GM23338 (cell line): Measurements from ENCODE around the gene FLT1. TPM values are rescaled to one million over a fixed set of nuclear protein-coding genes. Genes with fewer than 3 reads are reported as not detected.
A peak's percentile ranks its signal among the peaks of the same experiment; 100 is the strongest.

ENCODE experiments used
- ATAC-seq: fragments of 200-7000 bp; cut with Tn5 transposase; 3 replicates; pipeline ENCODE4 v1.9.1; 2020
- DNase-seq: peaks from one replicate; pipeline ENCODE4 v3.0.0-alpha.2; 2015; ENCODE audit warnings: low spot score
- H2AFZ ChIP-seq: fragments of 200-600 bp; sonication (generic); 2 replicates; pipeline ENCODE4 v1.8.0; 2016; ENCODE audit warnings: antibody characterized with exemption, mild to moderate bottlenecking, moderate library complexity
- H3F3A ChIP-seq: fragments of 200-600 bp; sonication (generic); replicated peaks from 2 replicates; pipeline ENCODE4 v1.8.0; 2017; ENCODE audit warnings: antibody characterized with exemption, mixed run types, low read depth
- H3K27ac ChIP-seq: fragments of 200-600 bp; sonication (generic); 2 replicates; pipeline ENCODE4 v1.6.1; 2016; ENCODE audit warnings: low read depth
- H3K27me3 ChIP-seq: fragments of 200-600 bp; sonication (generic); 2 replicates; pipeline ENCODE4 v1.8.0; 2016; ENCODE audit warnings: mild to moderate bottlenecking, mixed run types, moderate library complexity; ENCODE audit not compliant: insufficient read depth
- H3K36me3 ChIP-seq: fragments of 200-600 bp; sonication (generic); 2 replicates; pipeline ENCODE4 v1.8.0; 2016; ENCODE audit warnings: mild to moderate bottlenecking; ENCODE audit not compliant: insufficient read depth
- H3K4me1 ChIP-seq: fragments of 200-600 bp; sonication (generic); 2 replicates; pipeline ENCODE4 v1.8.0; 2016; ENCODE audit warnings: mild to moderate bottlenecking, moderate library complexity; ENCODE audit not compliant: insufficient read depth
- H3K4me2 ChIP-seq: fragments of 200-600 bp; sonication (generic); 2 replicates; pipeline ENCODE4 v1.7.1; 2017; ENCODE audit warnings: mixed run types
- H3K4me3 ChIP-seq: fragments of 200-600 bp; sonication (generic); 2 replicates; pipeline ENCODE4 v1.6.1; 2016; ENCODE audit warnings: mixed run types
- H3K79me2 ChIP-seq: fragments of 200-600 bp; sonication (generic); replicated peaks from 2 replicates; pipeline ENCODE4 v1.8.0; 2017; ENCODE audit warnings: mild to moderate bottlenecking; ENCODE audit not compliant: insufficient read depth
- H3K9me2 ChIP-seq: fragments of 200-600 bp; sonication (generic); 2 replicates; pipeline ENCODE4 v1.8.0; 2017; ENCODE audit not compliant: insufficient read depth
- H4K20me1 ChIP-seq: fragments of 200-600 bp; sonication (generic); replicated peaks from 2 replicates; pipeline ENCODE4 v1.8.0; 2017; ENCODE audit warnings: mild to moderate bottlenecking; ENCODE audit not compliant: insufficient read depth
- H3K27ac Mint-ChIP-seq: 2 replicates; pipeline ENCODE4 v1.8.0; 2020; ENCODE audit warnings: inconsistent platforms, mild to moderate bottlenecking, moderate library complexity, mixed read lengths
- H3K27me3 Mint-ChIP-seq: 3 replicates; pipeline ENCODE4 v1.8.0; 2022; ENCODE audit warnings: low read depth, mild to moderate bottlenecking, moderate library complexity, mixed read lengths, inconsistent platforms; ENCODE audit not compliant: insufficient read depth, poor library complexity
- H3K36me3 Mint-ChIP-seq: 3 replicates; pipeline ENCODE4 v1.8.0; 2021; ENCODE audit warnings: low read depth, mild to moderate bottlenecking, inconsistent platforms, moderate library complexity, mixed read lengths
- H3K4me1 Mint-ChIP-seq: 3 replicates; pipeline ENCODE4 v1.8.0; 2020; ENCODE audit warnings: mild to moderate bottlenecking, inconsistent platforms, mixed read lengths
- H3K4me3 Mint-ChIP-seq: 3 replicates; pipeline ENCODE4 v1.8.0; 2021; ENCODE audit warnings: moderate library complexity, mild to moderate bottlenecking, inconsistent platforms, mixed read lengths
- H3K9me3 Mint-ChIP-seq: 3 replicates; pipeline ENCODE4 v1.8.0; 2020; ENCODE audit warnings: moderate library complexity, mild to moderate bottlenecking, inconsistent platforms, mixed read lengths
- CREB1 ChIP-seq: fragments of 250-450 bp; sonication (Bioruptor Pico); IDR thresholded peaks from 2 replicates; pipeline ENCODE4 v1.5.0; 2020; ENCODE audit warnings: low read depth, mild to moderate bottlenecking, moderate library complexity
- CTCF ChIP-seq, 2 experiments: fragments of 200-600 bp in 1 of 2; sonication (generic) in 1 of 2; conservative IDR thresholded peaks; 2 replicates each; pipeline versions ENCODE4 v1.5.1 to v1.6.1; 2016 to 2017; ENCODE audit warnings: antibody characterized with exemption in 2 of 2, low read depth in 2 of 2, mild to moderate bottlenecking in 2 of 2, moderate library complexity in 1 of 2
- ETS1 ChIP-seq: IDR thresholded peaks from 2 replicates; pipeline ENCODE4 v1.6.1; 2016; ENCODE audit warnings: antibody characterized with exemption
- EZH2 ChIP-seq: fragments of 200-600 bp; sonication (generic); IDR thresholded peaks from one replicate; pipeline ENCODE4 v1.8.0; 2017; ENCODE audit warnings: antibody characterized with exemption, mild to moderate bottlenecking, low read depth; ENCODE audit not compliant: unreplicated experiment
- EZH2phosphoT487 ChIP-seq: fragments of 200-600 bp; sonication (generic); IDR thresholded peaks from one replicate; pipeline ENCODE4 v1.8.1; 2018; ENCODE audit warnings: antibody characterized with exemption; ENCODE audit not compliant: unreplicated experiment
- JUNB ChIP-seq: IDR thresholded peaks from one replicate; pipeline ENCODE4 v1.6.1; 2016; ENCODE audit warnings: antibody characterized with exemption; ENCODE audit not compliant: unreplicated experiment
- NANOG ChIP-seq: IDR thresholded peaks from 2 replicates; pipeline ENCODE4 v1.6.1; 2016; ENCODE audit warnings: antibody characterized with exemption, borderline replicate concordance
- POLR2AphosphoS5 ChIP-seq: IDR thresholded peaks from 2 replicates; pipeline ENCODE4 v1.6.1; 2016; ENCODE audit warnings: antibody characterized with exemption, low read depth
- REST ChIP-seq: IDR thresholded peaks from one replicate; pipeline ENCODE4 v1.6.1; 2018; ENCODE audit warnings: antibody characterized with exemption; ENCODE audit not compliant: unreplicated experiment
- STAT1 ChIP-seq: IDR thresholded peaks from one replicate; pipeline ENCODE4 v1.6.1; 2016; ENCODE audit warnings: antibody characterized with exemption; ENCODE audit not compliant: unreplicated experiment
- ZNF331 ChIP-seq: fragments of 250-450 bp; sonication (Bioruptor Pico); IDR thresholded peaks from 2 replicates; pipeline ENCODE4 v1.5.0; 2020; ENCODE audit warnings: low read depth, mild to moderate bottlenecking, moderate library complexity
- polyA plus RNA-seq: library from polyadenylated mRNA; unstranded; fragments of >200 nt; fragmentation: Nextera tagmentation; extraction: Ambion mirVana; gene quantifications from 2 replicates; pipeline ENCODE4 v1.2.1, GENCODE V29; 2016
- total RNA-seq: library from RNA; depleted of rRNA; stranded (reverse); fragments of >200 nt; shearing (Covaris generic); gene quantifications from 2 replicates; pipeline ENCODE4 v1.2.3, GENCODE V29; 2014
- TF ChIP-seq, protein P1 (sequence below): fragments of 250-450 bp; sonication (Bioruptor Pico); IDR thresholded peaks from 2 replicates; pipeline ENCODE4 v1.5.0; 2020; ENCODE audit warnings: mild to moderate bottlenecking, moderate library complexity

The FLT1 gene
- total and polyA plus RNA-seq, 2 experiments from 2014 or later: 26.8 to 116 TPM

GRCh38 chr13:28526876-28527275 lies 31.9 kb upstream of the FLT1 start (continued):
- TF ChIP-seq CTCF (conservative IDR thresholded peaks at IDR 0.05; ENCODE audit: low read depth in 2 of 2) (no peak), POLR2AphosphoS5 (no peak), CREB1 (CRISPR knock-in tag) (no peak), EZH2phosphoT487 (no peak), NANOG (no peak), JUNB (no peak), ETS1 (no peak), STAT1 (no peak), EZH2 (no peak), ZNF331 (no peak)

GRCh38 chr13:28522871-28523270 lies 27.9 kb upstream of the FLT1 start:
- Histone ChIP-seq H3K36me3 (no peaks in the 10 kb centered on the region), H3K4me3 (no peak overlapping the region), H3K4me1 (peaks cover 16% of the 10 kb centered on the region), H3K27me3 (no peaks in the 10 kb centered on the region), H3K4me2 (no peak overlapping the region), H3K79me2 (no peaks in the 10 kb centered on the region), H3F3A (no peaks in the 10 kb centered on the region), H4K20me1 (no peaks in the 10 kb centered on the region), H3K9me2 (no peaks in the 10 kb centered on the region; the same call in 1 of the 2 replicates), H2AFZ (0 out of 2 replicates have a peak overlapping the region, but pooled peaks have one; percentile 34), H3K27ac (no peak overlapping the region)
- Mint-ChIP-seq H3K4me1 (peaks cover 11% of the 10 kb centered on the region), H3K36me3 (no peaks in the 10 kb centered on the region), H3K27ac (no peak overlapping the region), H3K9me3 (no peaks in the 10 kb centered on the region), H3K4me3 (no peak overlapping the region), H3K27me3 (peaks cover 3% of the 10 kb centered on the region)
- DNase-seq (no peak), ATAC-seq (no peak)
- TF ChIP-seq, protein P1, sequence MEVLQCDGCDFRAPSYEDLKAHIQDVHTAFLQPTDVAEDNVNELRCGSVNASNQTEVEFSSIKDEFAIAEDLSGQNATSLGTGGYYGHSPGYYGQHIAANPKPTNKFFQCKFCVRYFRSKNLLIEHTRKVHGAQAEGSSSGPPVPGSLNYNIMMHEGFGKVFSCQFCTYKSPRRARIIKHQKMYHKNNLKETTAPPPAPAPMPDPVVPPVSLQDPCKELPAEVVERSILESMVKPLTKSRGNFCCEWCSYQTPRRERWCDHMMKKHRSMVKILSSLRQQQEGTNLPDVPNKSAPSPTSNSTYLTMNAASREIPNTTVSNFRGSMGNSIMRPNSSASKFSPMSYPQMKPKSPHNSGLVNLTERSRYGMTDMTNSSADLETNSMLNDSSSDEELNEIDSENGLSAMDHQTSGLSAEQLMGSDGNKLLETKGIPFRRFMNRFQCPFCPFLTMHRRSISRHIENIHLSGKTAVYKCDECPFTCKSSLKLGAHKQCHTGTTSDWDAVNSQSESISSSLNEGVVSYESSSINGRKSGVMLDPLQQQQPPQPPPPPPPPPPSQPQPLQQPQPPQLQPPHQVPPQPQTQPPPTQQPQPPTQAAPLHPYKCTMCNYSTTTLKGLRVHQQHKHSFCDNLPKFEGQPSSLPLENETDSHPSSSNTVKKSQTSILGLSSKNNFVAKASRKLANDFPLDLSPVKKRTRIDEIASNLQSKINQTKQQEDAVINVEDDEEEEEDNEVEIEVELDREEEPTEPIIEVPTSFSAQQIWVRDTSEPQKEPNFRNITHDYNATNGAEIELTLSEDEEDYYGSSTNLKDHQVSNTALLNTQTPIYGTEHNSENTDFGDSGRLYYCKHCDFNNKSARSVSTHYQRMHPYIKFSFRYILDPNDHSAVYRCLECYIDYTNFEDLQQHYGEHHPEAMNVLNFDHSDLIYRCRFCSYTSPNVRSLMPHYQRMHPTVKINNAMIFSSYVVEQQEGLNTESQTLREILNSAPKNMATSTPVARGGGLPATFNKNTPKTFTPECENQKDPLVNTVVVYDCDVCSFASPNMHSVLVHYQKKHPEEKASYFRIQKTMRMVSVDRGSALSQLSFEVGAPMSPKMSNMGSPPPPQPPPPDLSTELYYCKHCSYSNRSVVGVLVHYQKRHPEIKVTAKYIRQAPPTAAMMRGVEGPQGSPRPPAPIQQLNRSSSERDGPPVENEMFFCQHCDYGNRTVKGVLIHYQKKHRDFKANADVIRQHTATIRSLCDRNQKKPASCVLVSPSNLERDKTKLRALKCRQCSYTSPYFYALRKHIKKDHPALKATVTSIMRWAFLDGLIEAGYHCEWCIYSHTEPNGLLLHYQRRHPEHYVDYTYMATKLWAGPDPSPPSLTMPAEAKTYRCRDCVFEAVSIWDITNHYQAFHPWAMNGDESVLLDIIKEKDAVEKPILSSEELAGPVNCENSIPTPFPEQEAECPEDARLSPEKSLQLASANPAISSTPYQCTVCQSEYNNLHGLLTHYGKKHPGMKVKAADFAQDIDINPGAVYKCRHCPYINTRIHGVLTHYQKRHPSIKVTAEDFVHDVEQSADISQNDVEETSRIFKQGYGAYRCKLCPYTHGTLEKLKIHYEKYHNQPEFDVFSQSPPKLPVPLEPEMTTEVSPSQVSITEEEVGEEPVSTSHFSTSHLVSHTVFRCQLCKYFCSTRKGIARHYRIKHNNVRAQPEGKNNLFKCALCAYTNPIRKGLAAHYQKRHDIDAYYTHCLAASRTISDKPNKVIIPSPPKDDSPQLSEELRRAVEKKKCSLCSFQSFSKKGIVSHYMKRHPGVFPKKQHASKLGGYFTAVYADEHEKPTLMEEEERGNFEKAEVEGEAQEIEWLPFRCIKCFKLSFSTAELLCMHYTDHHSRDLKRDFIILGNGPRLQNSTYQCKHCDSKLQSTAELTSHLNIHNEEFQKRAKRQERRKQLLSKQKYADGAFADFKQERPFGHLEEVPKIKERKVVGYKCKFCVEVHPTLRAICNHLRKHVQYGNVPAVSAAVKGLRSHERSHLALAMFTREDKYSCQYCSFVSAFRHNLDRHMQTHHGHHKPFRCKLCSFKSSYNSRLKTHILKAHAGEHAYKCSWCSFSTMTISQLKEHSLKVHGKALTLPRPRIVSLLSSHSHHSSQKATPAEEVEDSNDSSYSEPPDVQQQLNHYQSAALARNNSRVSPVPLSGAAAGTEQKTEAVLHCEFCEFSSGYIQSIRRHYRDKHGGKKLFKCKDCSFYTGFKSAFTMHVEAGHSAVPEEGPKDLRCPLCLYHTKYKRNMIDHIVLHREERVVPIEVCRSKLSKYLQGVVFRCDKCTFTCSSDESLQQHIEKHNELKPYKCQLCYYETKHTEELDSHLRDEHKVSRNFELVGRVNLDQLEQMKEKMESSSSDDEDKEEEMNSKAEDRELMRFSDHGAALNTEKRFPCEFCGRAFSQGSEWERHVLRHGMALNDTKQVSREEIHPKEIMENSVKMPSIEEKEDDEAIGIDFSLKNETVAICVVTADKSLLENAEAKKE: no peak
- no peak for TF ChIP-seq CREB1 (CRISPR knock-in tag)
- TF ChIP-seq REST: no peak
- TF ChIP-seq POLR2AphosphoS5: no peak
- TF ChIP-seq JUNB: no peak
- TF ChIP-seq EZH2phosphoT487: no peak
- no peak for TF ChIP-seq ZNF331
- TF ChIP-seq STAT1: no peak
